SK-N-MC (cell line): Measurements from ENCODE around the gene BRAF.
"Not testable (repeated sequence)": the region's sequence is repeated elsewhere in the genome, so short reads cannot be mapped to it uniquely, and the experiment has no call there.

Source experiments
- DNase-seq: peaks from one replicate; pipeline ENCODE4 v3.0.0-alpha.2; 2011; ENCODE audit warnings: low read depth, low spot score
- H3K27ac ChIP-seq: fragments of 200-600 bp; sonication (generic); 2 replicates; pipeline ENCODE4 v1.5.1; 2016; ENCODE audit warnings: mixed run types
- H3K36me3 ChIP-seq: fragments of 200-600 bp; sonication (generic); 2 replicates; pipeline ENCODE4 v1.6.1; 2017; ENCODE audit warnings: antibody characterized with exemption, low read length, mixed read lengths; ENCODE audit not compliant: insufficient read depth
- H3K4me3 ChIP-seq: fragments of 200-600 bp; sonication (generic); 2 replicates; pipeline ENCODE4 v1.5.1; 2016
- H3K9ac ChIP-seq: fragments of 200-600 bp; sonication (generic); 2 replicates; pipeline ENCODE4 v1.8.0; 2017; ENCODE audit warnings: mixed run types, mixed read lengths; ENCODE audit not compliant: insufficient read length
- H3K9me3 ChIP-seq: fragments of 200-600 bp; sonication (generic); 2 replicates; pipeline ENCODE4 v1.6.1; 2017; ENCODE audit warnings: low read depth, mild to moderate bottlenecking, antibody characterized with exemption, low read length, moderate library complexity, mixed read lengths
- EZH2 ChIP-seq: fragments of 200-600 bp; sonication (generic); IDR thresholded peaks from one replicate; pipeline ENCODE4 v1.6.1; 2017; ENCODE audit warnings: antibody characterized with exemption
- FOXP2 ChIP-seq: optimal IDR thresholded peaks from 2 replicates; pipeline ENCODE3; 2011; ENCODE audit warnings: mild to moderate bottlenecking, moderate library complexity; ENCODE audit not compliant: insufficient read depth; ENCODE audit errors: extremely low read length, control extremely low read depth
- POLR2AphosphoS5 ChIP-seq: IDR thresholded peaks from 2 replicates; pipeline ENCODE4 v1.6.1; 2012; ENCODE audit warnings: mild to moderate bottlenecking, low read depth, low read length, borderline replicate concordance

The BRAF gene

GRCh38 chr7:140778975-140779374, 145.8 kb downstream of the BRAF start:
- H3K9me3 ChIP-seq, result no peaks in the 10 kb centered on the region
- H3K4me3 ChIP-seq, result no peak overlapping the region
- DNase-seq, result no peak
- no peak overlapping the region for H3K9ac ChIP-seq
- TF ChIP-seq POLR2AphosphoS5 (no peak), FOXP2 (no peak), EZH2 (no peak)
- H3K27ac ChIP-seq, result no peak overlapping the region
- H3K36me3 ChIP-seq, result peaks cover 26% of the 10 kb centered on the region

GRCh38 chr7:140778568-140778967, 146.2 kb downstream of the BRAF start:
- H3K36me3 ChIP-seq, result peaks cover 26% of the 10 kb centered on the region
- TF ChIP-seq EZH2, result no peak
- no peak for TF ChIP-seq POLR2AphosphoS5
- TF ChIP-seq FOXP2, result no peak
- no peaks in the 10 kb centered on the region for H3K9me3 ChIP-seq
- no peak overlapping the region for H3K27ac ChIP-seq
- no peak overlapping the region for H3K9ac ChIP-seq
- H3K4me3 ChIP-seq, result no peak overlapping the region
- DNase-seq, result no peak

GRCh38 chr7:140774371-140774770, 150.4 kb downstream of the BRAF start:
- no peak for DNase-seq
- no peak overlapping the region for H3K27ac ChIP-seq
- TF ChIP-seq FOXP2, result no peak
- TF ChIP-seq EZH2, result no peak
- TF ChIP-seq POLR2AphosphoS5, result no peak
- H3K36me3 ChIP-seq, result peaks cover 19% of the 10 kb centered on the region
- no peak overlapping the region for H3K4me3 ChIP-seq
- H3K9me3 ChIP-seq, result no peaks in the 10 kb centered on the region
- no peak overlapping the region for H3K9ac ChIP-seq

- H3K27ac ChIP-seq, result no peak overlapping the region
- no peak for DNase-seq
- H3K36me3 ChIP-seq, result peaks cover 15% of the 10 kb centered on the region; the same call in 1 of the 2 replicates
- no peak for TF ChIP-seq FOXP2
- no peak for TF ChIP-seq POLR2AphosphoS5
- TF ChIP-seq EZH2, result no peak
- H3K9ac ChIP-seq, result no peak overlapping the region
- no peaks in the 10 kb centered on the region for H3K9me3 ChIP-seq
- H3K4me3 ChIP-seq, result no peak overlapping the region
Measured at GRCh38 chr7:140773104-140773503, 151.6 kb downstream of the BRAF start.

GRCh38 chr7:140771826-140772225, 152.9 kb downstream of the BRAF start:
- Histone ChIP-seq H3K36me3 (peaks cover 12% of the 10 kb centered on the region; the same call in 1 of the 2 replicates), H3K27ac (no peak overlapping the region), H3K9ac (no peak overlapping the region), H3K4me3 (no peak overlapping the region), H3K9me3 (no peaks in the 10 kb centered on the region)
- DNase-seq, result no peak
- TF ChIP-seq FOXP2 (no peak), EZH2 (no peak), POLR2AphosphoS5 (no peak)

- no peaks in the 10 kb centered on the region; the same call in 1 of the 2 replicates for H3K36me3 ChIP-seq
- TF ChIP-seq EZH2 (no peak), FOXP2 (no peak), POLR2AphosphoS5 (no peak)
- no peak overlapping the region for H3K27ac ChIP-seq
- DNase-seq, result no peak
- no peak overlapping the region for H3K4me3 ChIP-seq
- no peaks in the 10 kb centered on the region for H3K9me3 ChIP-seq
- H3K9ac ChIP-seq, result no peak overlapping the region
Measured at GRCh38 chr7:140769852-140770251, 154.9 kb downstream of the BRAF start.

- DNase-seq, result no peak
- H3K36me3 ChIP-seq, result no peaks in the 10 kb centered on the region; the same call in 1 of the 2 replicates
- no peak overlapping the region for H3K4me3 ChIP-seq
- no peaks in the 10 kb centered on the region for H3K9me3 ChIP-seq
- no peak overlapping the region for H3K27ac ChIP-seq
- no peak overlapping the region for H3K9ac ChIP-seq
- no peak for TF ChIP-seq EZH2
- no peak for TF ChIP-seq POLR2AphosphoS5
- no peak for TF ChIP-seq FOXP2
Measured at GRCh38 chr7:140767418-140767817, 157.3 kb downstream of the BRAF start.

GRCh38 chr7:140765441-140765840, 159.3 kb downstream of the BRAF start:
- not testable (repeated sequence) for H3K36me3 ChIP-seq, H3K27ac ChIP-seq, H3K9me3 ChIP-seq, H3K9ac ChIP-seq, H3K4me3 ChIP-seq, DNase-seq

- not testable (repeated sequence) for H3K9me3 ChIP-seq, H3K4me3 ChIP-seq, H3K36me3 ChIP-seq, DNase-seq, H3K27ac ChIP-seq, H3K9ac ChIP-seq
Measured at GRCh38 chr7:140763166-140763565, 161.6 kb downstream of the BRAF start.

GRCh38 chr7:140761375-140761774, 163.4 kb downstream of the BRAF start:
- DNase-seq, H3K4me3 ChIP-seq, H3K9ac ChIP-seq, H3K36me3 ChIP-seq, H3K9me3 ChIP-seq, H3K27ac ChIP-seq: not testable (repeated sequence)
